Ascending aorta (tissue), 2 donors: ENCODE data around the gene JMY. TPM values are rescaled to one million over a fixed set of nuclear protein-coding genes. Genes with fewer than 3 reads are reported as not detected.
A peak's percentile ranks its signal among the peaks of the same experiment; 100 is the strongest.

Experiments
- DNase-seq, 2 donors: peaks; one replicate each; pipeline ENCODE4 v3.0.0-alpha.2; 2019; ENCODE audit warnings: low spot score in 2 of 2
- H3K27ac ChIP-seq, 2 donors: fragments of 200-600 bp; sonication (generic); one replicate each; pipeline ENCODE4 v1.5.1; 2016 to 2017; ENCODE audit warnings: mild to moderate bottlenecking in 1 of 2
- H3K27me3 ChIP-seq: fragments of 200-600 bp; sonication (generic); one replicate; pipeline ENCODE4 v1.5.1; 2017
- H3K36me3 ChIP-seq, 2 donors: fragments of 200-600 bp; sonication (generic); one replicate each; pipeline ENCODE4 v1.5.1; 2016
- H3K4me1 ChIP-seq, 2 donors: fragments of 200-600 bp; sonication (generic); one replicate each; pipeline ENCODE4 v1.5.1; 2016 to 2017; ENCODE audit warnings: mild to moderate bottlenecking in 1 of 2
- H3K4me3 ChIP-seq, 2 donors: fragments of 200-600 bp; sonication (generic); one replicate each; pipeline ENCODE4 v1.5.1; 2016 to 2017; ENCODE audit warnings: mild to moderate bottlenecking in 1 of 2
- H3K9me3 ChIP-seq, 2 donors: fragments of 200-600 bp; sonication (generic); one replicate each; pipeline ENCODE4 v1.5.1; 2016
- intact Hi-C: fragments of 100-400 bp; cut with DNase I; formaldehyde crosslinking; loops from one replicate; pipeline ENCODE4 v1.15.1; 2023
- total RNA-seq: library from RNA; depleted of rRNA; stranded (reverse); fragments of >200 nt; gene quantifications from one replicate; pipeline ENCODE4 v1.1.0, GENCODE V29; 2016
- TF ChIP-seq, protein P1 (sequence below), 3 experiments: fragments of 200-600 bp in 2 of 3; fragments of 450-650 bp in 1 of 3; sonication (generic) in 2 of 3; IDR thresholded peaks; one replicate each; pipeline ENCODE4 v1.5.1; 2016 to 2019; ENCODE audit warnings: antibody characterized with exemption in 3 of 3, mild to moderate bottlenecking in 1 of 3, moderate library complexity in 1 of 3

Gene JMY, protein sequence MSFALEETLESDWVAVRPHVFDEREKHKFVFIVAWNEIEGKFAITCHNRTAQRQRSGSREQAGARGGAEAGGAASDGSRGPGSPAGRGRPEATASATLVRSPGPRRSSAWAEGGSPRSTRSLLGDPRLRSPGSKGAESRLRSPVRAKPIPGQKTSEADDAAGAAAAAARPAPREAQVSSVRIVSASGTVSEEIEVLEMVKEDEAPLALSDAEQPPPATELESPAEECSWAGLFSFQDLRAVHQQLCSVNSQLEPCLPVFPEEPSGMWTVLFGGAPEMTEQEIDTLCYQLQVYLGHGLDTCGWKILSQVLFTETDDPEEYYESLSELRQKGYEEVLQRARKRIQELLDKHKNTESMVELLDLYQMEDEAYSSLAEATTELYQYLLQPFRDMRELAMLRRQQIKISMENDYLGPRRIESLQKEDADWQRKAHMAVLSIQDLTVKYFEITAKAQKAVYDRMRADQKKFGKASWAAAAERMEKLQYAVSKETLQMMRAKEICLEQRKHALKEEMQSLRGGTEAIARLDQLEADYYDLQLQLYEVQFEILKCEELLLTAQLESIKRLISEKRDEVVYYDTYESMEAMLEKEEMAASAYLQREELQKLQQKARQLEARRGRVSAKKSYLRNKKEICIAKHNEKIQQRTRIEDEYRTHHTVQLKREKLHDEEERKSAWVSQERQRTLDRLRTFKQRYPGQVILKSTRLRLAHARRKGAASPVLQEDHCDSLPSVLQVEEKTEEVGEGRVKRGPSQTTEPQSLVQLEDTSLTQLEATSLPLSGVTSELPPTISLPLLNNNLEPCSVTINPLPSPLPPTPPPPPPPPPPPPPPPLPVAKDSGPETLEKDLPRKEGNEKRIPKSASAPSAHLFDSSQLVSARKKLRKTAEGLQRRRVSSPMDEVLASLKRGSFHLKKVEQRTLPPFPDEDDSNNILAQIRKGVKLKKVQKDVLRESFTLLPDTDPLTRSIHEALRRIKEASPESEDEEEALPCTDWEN
- 5.2 TPM for total RNA-seq

DNA sequence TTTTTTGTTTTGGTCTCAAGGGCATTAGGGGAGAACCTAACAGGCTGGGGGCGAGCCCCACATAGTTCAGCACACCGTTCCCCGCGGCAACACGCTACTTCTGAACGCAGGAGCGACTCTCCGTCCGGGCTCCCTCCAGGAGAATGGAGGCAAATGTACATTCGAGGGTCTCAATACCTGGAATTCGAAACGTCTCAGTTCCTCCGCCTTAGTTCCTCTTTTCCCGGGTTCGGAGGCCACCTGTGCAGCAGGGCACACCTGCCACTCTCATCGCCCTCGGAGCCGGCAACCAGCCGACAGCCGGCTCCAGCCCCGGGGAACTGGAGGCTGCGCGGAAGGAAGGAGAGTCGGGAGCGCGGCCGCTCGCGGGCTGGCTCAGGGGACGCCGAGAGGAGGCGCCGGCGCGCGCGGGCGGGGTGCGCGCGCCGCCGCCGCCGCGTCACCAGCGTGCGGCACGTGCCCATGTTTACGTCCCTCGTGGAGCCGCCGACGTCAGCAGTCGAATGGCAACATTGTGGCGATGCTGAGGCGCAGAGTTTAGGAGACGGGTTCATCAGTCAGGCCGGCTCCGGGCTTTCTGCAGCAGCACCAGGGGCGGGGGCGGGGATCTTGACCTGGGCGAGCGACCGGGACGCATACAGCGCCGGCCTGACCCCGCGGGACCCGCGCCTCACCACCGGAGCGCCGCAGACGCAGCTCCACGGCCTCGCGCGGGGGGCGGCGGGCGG, at the start of gene JMY:
JMY (plus strand) TSS at position 498 of the 728 bp plus-strand sequence. CDS start 520 bp downstream, outside the sequence.
- intact Hi-C loops, result loop anchor here (1.0 to 5.0 kb wide), 6 partner anchors 103 to 943 kb away; partner anchors contain the start of genes AP3B1, ARSB, HOMER1 and SCAMP1
- Histone ChIP-seq H3K4me3 (peak within 1 kb of the TSS; percentile 70 to 91), H3K27me3 (no peaks in the 10 kb centered on the region), H3K9me3 (no peaks in the 10 kb centered on the region), H3K27ac (peak within 1 kb of the TSS; percentile 72 to 94), H3K36me3 (no peaks in the 10 kb centered on the region), H3K4me1 (peaks cover 5 to 10% of the 10 kb centered on the region in 2 donors)
- DNase-seq, result peak; percentile 74 to 90
- TF ChIP-seq, protein P1, sequence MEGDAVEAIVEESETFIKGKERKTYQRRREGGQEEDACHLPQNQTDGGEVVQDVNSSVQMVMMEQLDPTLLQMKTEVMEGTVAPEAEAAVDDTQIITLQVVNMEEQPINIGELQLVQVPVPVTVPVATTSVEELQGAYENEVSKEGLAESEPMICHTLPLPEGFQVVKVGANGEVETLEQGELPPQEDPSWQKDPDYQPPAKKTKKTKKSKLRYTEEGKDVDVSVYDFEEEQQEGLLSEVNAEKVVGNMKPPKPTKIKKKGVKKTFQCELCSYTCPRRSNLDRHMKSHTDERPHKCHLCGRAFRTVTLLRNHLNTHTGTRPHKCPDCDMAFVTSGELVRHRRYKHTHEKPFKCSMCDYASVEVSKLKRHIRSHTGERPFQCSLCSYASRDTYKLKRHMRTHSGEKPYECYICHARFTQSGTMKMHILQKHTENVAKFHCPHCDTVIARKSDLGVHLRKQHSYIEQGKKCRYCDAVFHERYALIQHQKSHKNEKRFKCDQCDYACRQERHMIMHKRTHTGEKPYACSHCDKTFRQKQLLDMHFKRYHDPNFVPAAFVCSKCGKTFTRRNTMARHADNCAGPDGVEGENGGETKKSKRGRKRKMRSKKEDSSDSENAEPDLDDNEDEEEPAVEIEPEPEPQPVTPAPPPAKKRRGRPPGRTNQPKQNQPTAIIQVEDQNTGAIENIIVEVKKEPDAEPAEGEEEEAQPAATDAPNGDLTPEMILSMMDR (IDR thresholded peaks at IDR 0.05), result peak in 2 of 3 experiments; percentile 8 to 17

DNA sequence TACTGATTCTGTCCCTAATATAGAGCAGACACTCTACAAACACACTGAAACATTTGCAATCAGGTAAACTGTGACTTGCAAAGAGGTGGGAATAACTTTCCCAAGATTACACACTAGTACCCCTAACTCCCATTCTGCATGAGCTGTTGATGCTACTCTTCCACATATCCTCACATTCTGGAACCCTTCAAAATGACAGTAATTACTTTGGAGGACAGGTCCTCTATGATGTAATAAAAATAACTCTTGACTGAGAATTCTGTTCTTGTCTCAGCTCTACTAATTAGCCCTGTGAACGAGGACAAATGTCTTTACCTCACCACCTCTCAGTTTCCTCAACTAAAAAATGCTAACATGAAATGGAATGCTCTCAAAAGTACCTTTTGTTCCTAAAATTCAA, 49.5 kb upstream of the JMY start:
- no peaks in the 10 kb centered on the region for H3K9me3 ChIP-seq
- no peak overlapping the region for H3K27ac ChIP-seq
- no peaks in the 10 kb centered on the region for H3K36me3 ChIP-seq
- no peaks in the 10 kb centered on the region for H3K4me1 ChIP-seq
- H3K4me3 ChIP-seq, result no peak overlapping the region
- DNase-seq, result no peak
- TF ChIP-seq, protein P1 (IDR thresholded peaks at IDR 0.05), result no peak
- intact Hi-C loops, result no loop called here
- no peaks in the 10 kb centered on the region for H3K27me3 ChIP-seq

DNA sequence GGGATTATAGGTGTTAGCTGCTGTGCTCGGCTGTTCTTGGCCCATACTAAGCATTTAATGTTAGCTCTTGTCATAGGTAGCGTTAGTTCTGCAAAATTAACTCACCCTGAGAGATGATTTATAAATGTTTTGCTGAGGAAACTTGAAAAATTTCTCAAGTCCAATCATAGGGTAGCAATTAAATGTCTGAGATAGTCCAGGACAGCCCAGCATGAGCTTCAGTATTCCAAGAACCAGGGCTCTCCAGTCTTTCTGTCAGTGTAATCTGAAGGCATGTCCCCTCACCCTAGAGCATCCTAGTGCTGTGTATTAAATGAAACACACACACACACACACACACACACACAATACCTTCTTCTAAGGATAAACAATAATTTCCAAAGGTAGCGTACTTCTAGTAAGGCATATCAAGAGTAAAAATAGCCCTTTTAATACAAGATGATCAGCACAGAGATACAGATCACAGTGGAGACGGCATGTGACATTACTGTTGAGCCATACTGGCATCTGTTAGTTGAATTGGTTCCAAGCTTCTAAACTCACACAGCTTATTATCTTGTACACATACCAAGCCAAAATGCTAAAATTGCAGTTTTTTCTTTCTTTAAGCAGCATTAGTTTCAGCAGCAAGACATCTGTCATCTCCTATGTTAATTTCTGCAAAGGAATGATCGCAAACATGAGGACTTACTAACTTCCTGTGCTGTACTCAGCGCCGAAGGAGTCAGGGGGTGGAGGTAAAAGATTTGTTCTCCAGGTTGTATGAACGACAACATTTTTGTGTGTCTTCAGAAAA, 46.3 kb upstream of the JMY start:
- Histone ChIP-seq H3K36me3 (no peaks in the 10 kb centered on the region), H3K27me3 (no peaks in the 10 kb centered on the region), H3K4me3 (no peak overlapping the region), H3K9me3 (no peaks in the 10 kb centered on the region), H3K27ac (no peak overlapping the region), H3K4me1 (no peaks in the 10 kb centered on the region)
- TF ChIP-seq, protein P1 (IDR thresholded peaks at IDR 0.05), result no peak
- DNase-seq, result no peak
- intact Hi-C loops, result no loop called here

DNA sequence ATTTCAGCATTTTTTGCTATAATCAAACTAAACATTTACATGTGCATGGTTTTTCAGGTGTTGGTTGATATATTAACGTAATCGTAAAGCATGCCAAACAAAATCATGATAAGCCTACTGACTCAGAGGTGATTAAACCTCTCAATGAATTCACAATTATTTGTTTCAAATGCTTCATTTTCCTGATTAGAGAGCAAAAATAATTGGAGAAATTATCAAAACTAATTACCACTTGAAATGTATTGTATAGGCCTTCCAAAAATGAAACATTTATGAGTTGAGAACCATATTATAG, 45.7 kb upstream of the JMY start:
- Histone ChIP-seq H3K36me3 (no peaks in the 10 kb centered on the region), H3K27me3 (no peaks in the 10 kb centered on the region), H3K4me3 (no peak overlapping the region), H3K9me3 (no peaks in the 10 kb centered on the region), H3K4me1 (no peaks in the 10 kb centered on the region), H3K27ac (no peak overlapping the region)
- TF ChIP-seq, protein P1 (IDR thresholded peaks at IDR 0.05), result no peak
- DNase-seq, result no peak
- intact Hi-C loops, result no loop called here

DNA sequence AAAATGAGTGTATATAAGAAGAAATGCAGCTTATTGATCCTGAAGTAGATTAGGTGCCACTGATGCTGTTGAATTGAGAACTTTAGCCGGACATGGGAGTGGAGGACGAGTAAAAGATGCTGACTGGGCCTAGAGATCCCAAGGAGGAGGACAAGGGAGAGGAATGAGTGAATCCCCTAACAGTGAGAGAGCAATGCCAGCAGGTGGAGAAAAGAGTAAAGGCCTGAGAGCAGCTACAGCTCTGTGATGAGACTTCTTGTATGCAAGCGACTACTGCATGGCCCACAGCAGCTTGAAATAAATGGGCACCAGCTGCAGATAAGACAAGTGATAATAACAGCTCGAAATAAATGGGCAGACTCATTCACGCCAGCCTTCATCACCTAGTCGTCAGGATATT, 44.5 kb upstream of the JMY start:
- Histone ChIP-seq H3K27ac (no peak overlapping the region), H3K4me3 (no peak overlapping the region), H3K9me3 (no peaks in the 10 kb centered on the region), H3K27me3 (no peaks in the 10 kb centered on the region), H3K36me3 (no peaks in the 10 kb centered on the region), H3K4me1 (no peaks in the 10 kb centered on the region)
- DNase-seq, result no peak
- TF ChIP-seq, protein P1 (IDR thresholded peaks at IDR 0.05), result no peak
- intact Hi-C loops, result no loop called here
